ENCODE results near the gene MFRP. TPM values are rescaled to one million over a fixed set of nuclear protein-coding genes. Genes with fewer than 3 reads are reported as not detected.
A peak's percentile ranks its signal among the peaks of the same experiment; 100 is the strongest.

The MFRP gene
- total and polyA plus RNA-seq, 9 of the 15 experiments (the other 6 are each of a cell fraction or from before 2014, with no cell fraction given) = not detected

DNA sequence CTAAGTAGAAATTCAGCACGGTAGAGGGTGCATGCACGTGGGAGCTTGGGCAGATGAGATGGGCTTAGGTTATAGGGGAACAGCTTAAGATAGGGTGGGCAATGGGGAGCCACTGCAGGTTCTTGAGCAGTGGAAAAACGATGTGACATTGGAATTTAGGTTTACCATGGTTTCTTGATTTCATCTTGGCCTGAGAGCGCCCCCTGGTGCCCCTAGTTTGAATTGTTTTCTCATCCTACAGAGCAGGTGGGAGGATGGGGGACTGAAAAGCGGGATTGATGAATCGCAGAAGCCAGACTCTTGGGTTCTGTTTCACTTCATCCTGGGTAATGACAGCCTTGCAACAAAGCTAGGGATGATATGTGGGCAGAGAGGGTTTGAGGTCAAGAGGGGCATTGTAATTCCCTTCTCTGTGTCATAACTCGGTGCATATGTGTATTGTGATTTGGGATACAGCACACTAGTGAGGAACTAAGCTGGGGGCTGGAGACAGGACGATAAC lies 22.9 kb downstream of the MFRP start (continued):
- TF ChIP-seq ZNF41 (CRISPR knock-in tag; conservative IDR thresholded peaks at IDR 0.05) (no peak), IRF2 (CRISPR knock-in tag; IDR thresholded peaks at IDR 0.05) (no peak), FOXM1 (IDR thresholded peaks at IDR 0.05; ENCODE audit: low read depth) (no peak), FOXM1 (CRISPR knock-in tag; IDR thresholded peaks at IDR 0.05; ENCODE audit: low read depth) (no peak), MTF1 (CRISPR knock-in tag; IDR thresholded peaks at IDR 0.05; ENCODE audit: borderline replicate concordance) (no peak), SRSF3 (IDR thresholded peaks at IDR 0.05; ENCODE audit: insufficient read depth, low read length) (no peak), KLF6 (CRISPR knock-in tag; IDR thresholded peaks at IDR 0.05; ENCODE audit: borderline replicate concordance) (no peak), CHD1 (IDR thresholded peaks at IDR 0.05; ENCODE audit: low read length) (no peak), KDM5B (IDR thresholded peaks at IDR 0.05; ENCODE audit: insufficient replicate concordance, low read depth, low read length) (no peak), FOXK2 (conservative IDR thresholded peaks at IDR 0.05 in 1 of 2, IDR thresholded peaks at IDR 0.05 in 1 of 2; ENCODE audit: low read depth in 2 of 2) (no peak), SAFB2 (IDR thresholded peaks at IDR 0.05; ENCODE audit: borderline replicate concordance, low read depth, low read length, severe bottlenecking) (no peak), ARHGAP35 (IDR thresholded peaks at IDR 0.05; ENCODE audit: partially characterized antibody) (no peak), ZFPM2 (CRISPR knock-in tag; IDR thresholded peaks at IDR 0.05) (no peak), ZNF121 (CRISPR knock-in tag; conservative IDR thresholded peaks at IDR 0.05) (no peak), PRMT5 (CRISPR knock-in tag; IDR thresholded peaks at IDR 0.05) (no peak), GABPB1 (CRISPR knock-in tag; IDR thresholded peaks at IDR 0.05) (0 out of 2 replicates have a peak, but pooled peaks have one; percentile 42), CSDE1 (IDR thresholded peaks at IDR 0.05) (no peak), ZNF134 (CRISPR knock-in tag; conservative IDR thresholded peaks at IDR 0.05) (no peak)
- TF ChIP-seq, protein P1, sequence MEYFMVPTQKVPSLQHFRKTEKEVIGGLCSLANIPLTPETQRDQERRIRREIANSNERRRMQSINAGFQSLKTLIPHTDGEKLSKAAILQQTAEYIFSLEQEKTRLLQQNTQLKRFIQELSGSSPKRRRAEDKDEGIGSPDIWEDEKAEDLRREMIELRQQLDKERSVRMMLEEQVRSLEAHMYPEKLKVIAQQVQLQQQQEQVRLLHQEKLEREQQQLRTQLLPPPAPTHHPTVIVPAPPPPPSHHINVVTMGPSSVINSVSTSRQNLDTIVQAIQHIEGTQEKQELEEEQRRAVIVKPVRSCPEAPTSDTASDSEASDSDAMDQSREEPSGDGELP (CRISPR knock-in tag; IDR thresholded peaks at IDR 0.05; ENCODE audit: borderline replicate concordance) = peak; percentile 50
- TF ChIP-seq, protein P2, sequence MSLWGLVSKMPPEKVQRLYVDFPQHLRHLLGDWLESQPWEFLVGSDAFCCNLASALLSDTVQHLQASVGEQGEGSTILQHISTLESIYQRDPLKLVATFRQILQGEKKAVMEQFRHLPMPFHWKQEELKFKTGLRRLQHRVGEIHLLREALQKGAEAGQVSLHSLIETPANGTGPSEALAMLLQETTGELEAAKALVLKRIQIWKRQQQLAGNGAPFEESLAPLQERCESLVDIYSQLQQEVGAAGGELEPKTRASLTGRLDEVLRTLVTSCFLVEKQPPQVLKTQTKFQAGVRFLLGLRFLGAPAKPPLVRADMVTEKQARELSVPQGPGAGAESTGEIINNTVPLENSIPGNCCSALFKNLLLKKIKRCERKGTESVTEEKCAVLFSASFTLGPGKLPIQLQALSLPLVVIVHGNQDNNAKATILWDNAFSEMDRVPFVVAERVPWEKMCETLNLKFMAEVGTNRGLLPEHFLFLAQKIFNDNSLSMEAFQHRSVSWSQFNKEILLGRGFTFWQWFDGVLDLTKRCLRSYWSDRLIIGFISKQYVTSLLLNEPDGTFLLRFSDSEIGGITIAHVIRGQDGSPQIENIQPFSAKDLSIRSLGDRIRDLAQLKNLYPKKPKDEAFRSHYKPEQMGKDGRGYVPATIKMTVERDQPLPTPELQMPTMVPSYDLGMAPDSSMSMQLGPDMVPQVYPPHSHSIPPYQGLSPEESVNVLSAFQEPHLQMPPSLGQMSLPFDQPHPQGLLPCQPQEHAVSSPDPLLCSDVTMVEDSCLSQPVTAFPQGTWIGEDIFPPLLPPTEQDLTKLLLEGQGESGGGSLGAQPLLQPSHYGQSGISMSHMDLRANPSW (CRISPR knock-in tag; IDR thresholded peaks at IDR 0.05) = no peak
- TF ChIP-seq, protein P3, sequence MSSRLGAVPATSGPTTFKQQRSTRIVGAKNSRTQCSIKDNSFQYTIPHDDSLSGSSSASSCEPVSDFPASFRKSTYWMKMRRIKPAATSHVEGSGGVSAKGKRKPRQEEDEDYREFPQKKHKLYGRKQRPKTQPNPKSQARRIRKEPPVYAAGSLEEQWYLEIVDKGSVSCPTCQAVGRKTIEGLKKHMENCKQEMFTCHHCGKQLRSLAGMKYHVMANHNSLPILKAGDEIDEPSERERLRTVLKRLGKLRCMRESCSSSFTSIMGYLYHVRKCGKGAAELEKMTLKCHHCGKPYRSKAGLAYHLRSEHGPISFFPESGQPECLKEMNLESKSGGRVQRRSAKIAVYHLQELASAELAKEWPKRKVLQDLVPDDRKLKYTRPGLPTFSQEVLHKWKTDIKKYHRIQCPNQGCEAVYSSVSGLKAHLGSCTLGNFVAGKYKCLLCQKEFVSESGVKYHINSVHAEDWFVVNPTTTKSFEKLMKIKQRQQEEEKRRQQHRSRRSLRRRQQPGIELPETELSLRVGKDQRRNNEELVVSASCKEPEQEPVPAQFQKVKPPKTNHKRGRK (tag; IDR thresholded peaks at IDR 0.05) = no peak
- TF ChIP-seq, protein P4, sequence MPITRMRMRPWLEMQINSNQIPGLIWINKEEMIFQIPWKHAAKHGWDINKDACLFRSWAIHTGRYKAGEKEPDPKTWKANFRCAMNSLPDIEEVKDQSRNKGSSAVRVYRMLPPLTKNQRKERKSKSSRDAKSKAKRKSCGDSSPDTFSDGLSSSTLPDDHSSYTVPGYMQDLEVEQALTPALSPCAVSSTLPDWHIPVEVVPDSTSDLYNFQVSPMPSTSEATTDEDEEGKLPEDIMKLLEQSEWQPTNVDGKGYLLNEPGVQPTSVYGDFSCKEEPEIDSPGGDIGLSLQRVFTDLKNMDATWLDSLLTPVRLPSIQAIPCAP (CRISPR knock-in tag; IDR thresholded peaks at IDR 0.05; ENCODE audit: borderline replicate concordance) = no peak
- TF ChIP-seq, protein P5, sequence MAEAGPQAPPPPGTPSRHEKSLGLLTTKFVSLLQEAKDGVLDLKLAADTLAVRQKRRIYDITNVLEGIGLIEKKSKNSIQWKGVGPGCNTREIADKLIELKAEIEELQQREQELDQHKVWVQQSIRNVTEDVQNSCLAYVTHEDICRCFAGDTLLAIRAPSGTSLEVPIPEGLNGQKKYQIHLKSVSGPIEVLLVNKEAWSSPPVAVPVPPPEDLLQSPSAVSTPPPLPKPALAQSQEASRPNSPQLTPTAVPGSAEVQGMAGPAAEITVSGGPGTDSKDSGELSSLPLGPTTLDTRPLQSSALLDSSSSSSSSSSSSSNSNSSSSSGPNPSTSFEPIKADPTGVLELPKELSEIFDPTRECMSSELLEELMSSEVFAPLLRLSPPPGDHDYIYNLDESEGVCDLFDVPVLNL (CRISPR knock-in tag; IDR thresholded peaks at IDR 0.05; ENCODE audit: low read depth) = no peak

All from K562 (cell line).